Body of pancreas (tissue), 4 donors: ENCODE measurements around the gene TACC3.

Experiments
- POLR2A ChIP-seq, 3 donors: fragments of 450-650 bp; IDR thresholded peaks; one replicate each; pipeline ENCODE4 v1.6.1; 2016; ENCODE audit warnings: antibody characterized with exemption in 3 of 3, mild to moderate bottlenecking in 2 of 3
- TF ChIP-seq, protein P1 (sequence below), 7 experiments: fragments of 450-650 bp in 4 of 7; fragments of 200-600 bp in 3 of 7; sonication (generic) in 3 of 7; IDR thresholded peaks; one replicate each; pipeline ENCODE4 v1.5.1; 2016 to 2019; ENCODE audit warnings: antibody characterized with exemption in 7 of 7

DNA sequence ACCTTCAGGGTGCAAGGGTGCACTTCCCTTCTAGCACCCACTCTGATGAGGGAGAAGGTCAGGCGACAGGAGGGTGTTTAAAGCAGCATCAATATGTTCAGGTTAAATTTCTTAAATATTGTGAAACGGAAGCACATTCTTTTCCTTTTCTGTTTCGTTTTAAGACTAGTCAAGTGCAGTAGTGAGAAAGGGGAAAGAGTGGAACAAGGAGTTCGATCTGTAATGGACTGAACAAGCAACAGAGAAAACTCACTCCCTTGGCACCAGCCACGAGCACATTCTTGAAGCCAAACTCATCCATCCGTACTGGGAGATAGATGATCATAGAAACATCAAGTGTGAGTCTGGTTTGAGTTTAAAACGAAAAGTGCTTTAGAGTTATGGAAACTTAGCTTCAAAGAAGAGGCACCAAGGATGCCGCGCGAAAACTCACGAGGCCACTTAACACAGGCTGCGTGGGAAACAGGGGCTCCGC is 38.0 kb upstream of the TACC3 start:
- TF ChIP-seq, protein P1, sequence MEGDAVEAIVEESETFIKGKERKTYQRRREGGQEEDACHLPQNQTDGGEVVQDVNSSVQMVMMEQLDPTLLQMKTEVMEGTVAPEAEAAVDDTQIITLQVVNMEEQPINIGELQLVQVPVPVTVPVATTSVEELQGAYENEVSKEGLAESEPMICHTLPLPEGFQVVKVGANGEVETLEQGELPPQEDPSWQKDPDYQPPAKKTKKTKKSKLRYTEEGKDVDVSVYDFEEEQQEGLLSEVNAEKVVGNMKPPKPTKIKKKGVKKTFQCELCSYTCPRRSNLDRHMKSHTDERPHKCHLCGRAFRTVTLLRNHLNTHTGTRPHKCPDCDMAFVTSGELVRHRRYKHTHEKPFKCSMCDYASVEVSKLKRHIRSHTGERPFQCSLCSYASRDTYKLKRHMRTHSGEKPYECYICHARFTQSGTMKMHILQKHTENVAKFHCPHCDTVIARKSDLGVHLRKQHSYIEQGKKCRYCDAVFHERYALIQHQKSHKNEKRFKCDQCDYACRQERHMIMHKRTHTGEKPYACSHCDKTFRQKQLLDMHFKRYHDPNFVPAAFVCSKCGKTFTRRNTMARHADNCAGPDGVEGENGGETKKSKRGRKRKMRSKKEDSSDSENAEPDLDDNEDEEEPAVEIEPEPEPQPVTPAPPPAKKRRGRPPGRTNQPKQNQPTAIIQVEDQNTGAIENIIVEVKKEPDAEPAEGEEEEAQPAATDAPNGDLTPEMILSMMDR (IDR thresholded peaks at IDR 0.05) = no peak
- no peak for TF ChIP-seq POLR2A (IDR thresholded peaks at IDR 0.05)
